ENCODE measurements around the gene TTLL5. TPM values are rescaled to one million over a fixed set of nuclear protein-coding genes. Genes with fewer than 3 reads are reported as not detected.

The TTLL5 gene
- polyA plus RNA-seq, 1 experiment: 24.1 TPM

GRCh38 chr14:75847584-75847983, 186.5 kb downstream of the TTLL5 start:
- ChIA-PET CTCF (interaction anchor here (2.7 kb wide), 1 partner anchor 59 kb away, joined by 7 read pairs; no protein-coding TSS in a partner anchor), POLR2A (no interaction called here)
- Histone ChIP-seq H3K27ac (ENCODE audit: low read depth, low read length) (no peak overlapping the region), H3K9me3 (ENCODE audit: control insufficient read depth, insufficient read depth, low read length) (no peaks in the 10 kb centered on the region), H3K27me3 (ENCODE audit: control insufficient read depth, insufficient read depth, low read length) (no peaks in the 10 kb centered on the region), H3K4me3 (ENCODE audit: low read depth, low read length) (no peak overlapping the region)
- TF ChIP-seq CTCF (IDR thresholded peaks at IDR 0.05; ENCODE audit: low read depth, low read length): no peak
- DNase-seq (ENCODE audit: low read depth, low spot score): no peak

GRCh38 chr14:75848167-75848913, 187.3 kb downstream of the TTLL5 start:
- CTCF ChIA-PET: interaction anchor here (2.7 kb wide), 1 partner anchor 58 kb away, joined by 7 read pairs; no protein-coding TSS in a partner anchor
- no peak for DNase-seq (ENCODE audit: low read depth, low spot score)
- Histone ChIP-seq H3K27me3 (ENCODE audit: control insufficient read depth, insufficient read depth, low read length) (no peaks in the 10 kb centered on the region), H3K27ac (ENCODE audit: low read depth, low read length) (no peak overlapping the region), H3K4me3 (ENCODE audit: low read depth, low read length) (no peak overlapping the region), H3K9me3 (ENCODE audit: control insufficient read depth, insufficient read depth, low read length) (no peaks in the 10 kb centered on the region)
- no peak for TF ChIP-seq CTCF (IDR thresholded peaks at IDR 0.05; ENCODE audit: low read depth, low read length)
- POLR2A ChIA-PET: no interaction called here

GRCh38 chr14:75849300-75849895, 188.4 kb downstream of the TTLL5 start:
- ChIA-PET CTCF (interaction anchor here (2.7 kb wide), 1 partner anchor 57 kb away, joined by 7 read pairs; no protein-coding TSS in a partner anchor), POLR2A (no interaction called here)
- Histone ChIP-seq H3K9me3 (ENCODE audit: control insufficient read depth, insufficient read depth, low read length) (no peaks in the 10 kb centered on the region), H3K27me3 (ENCODE audit: control insufficient read depth, insufficient read depth, low read length) (no peaks in the 10 kb centered on the region), H3K27ac (ENCODE audit: low read depth, low read length) (no peak overlapping the region), H3K4me3 (ENCODE audit: low read depth, low read length) (no peak overlapping the region)
- DNase-seq (ENCODE audit: low read depth, low spot score): no peak
- TF ChIP-seq CTCF (IDR thresholded peaks at IDR 0.05; ENCODE audit: low read depth, low read length): no peak

GRCh38 chr14:75851574-75851866, 190.5 kb downstream of the TTLL5 start:
- CTCF ChIA-PET: interaction anchor here (1.0 to 1.6 kb wide), 2 partner anchors 20 to 57 kb away, joined by 3 to 4 read pairs; no protein-coding TSS in a partner anchor
- no peaks in the 10 kb centered on the region for H3K27me3 ChIP-seq (ENCODE audit: control insufficient read depth, insufficient read depth, low read length)
- no peak for DNase-seq (ENCODE audit: low read depth, low spot score)
- H3K27ac ChIP-seq (ENCODE audit: low read depth, low read length): no peak overlapping the region
- POLR2A ChIA-PET: no interaction called here
- no peak for TF ChIP-seq CTCF (IDR thresholded peaks at IDR 0.05; ENCODE audit: low read depth, low read length)
- no peaks in the 10 kb centered on the region for H3K9me3 ChIP-seq (ENCODE audit: control insufficient read depth, insufficient read depth, low read length)
- no peak overlapping the region for H3K4me3 ChIP-seq (ENCODE audit: low read depth, low read length)

- CTCF ChIA-PET: interaction anchor here (1.8 kb wide), 1 partner anchor 52 kb away, joined by 8 read pairs; no protein-coding TSS in a partner anchor
- no peaks in the 10 kb centered on the region for H3K9me3 ChIP-seq (ENCODE audit: control insufficient read depth, insufficient read depth, low read length)
- no peak overlapping the region for H3K4me3 ChIP-seq (ENCODE audit: low read depth, low read length)
- POLR2A ChIA-PET: no interaction called here
- no peak for TF ChIP-seq CTCF (IDR thresholded peaks at IDR 0.05; ENCODE audit: low read depth, low read length)
- H3K27ac ChIP-seq (ENCODE audit: low read depth, low read length): no peak overlapping the region
- no peaks in the 10 kb centered on the region for H3K27me3 ChIP-seq (ENCODE audit: control insufficient read depth, insufficient read depth, low read length)
- DNase-seq (ENCODE audit: low read depth, low spot score): no peak
These were observed 193.2 kb downstream of the TTLL5 start for GRCh38 chr14:75854111-75854799.
